K562 (cell line): Measurements from ENCODE around the gene CLEC12A. TPM values are rescaled to one million over a fixed set of nuclear protein-coding genes. Genes with fewer than 3 reads are reported as not detected.

Experiments
- ATAC-seq: fragments of 200-7000 bp; cut with Tn5 transposase; 3 replicates; pipeline ENCODE4 v1.9.1; 2020; ENCODE audit warnings: moderate library complexity
- BruUV-seq: library from RNA; stranded (reverse); fragments of 400-500 nt; replicated peaks from 2 replicates; lab custom pipeline; 2021; lab: Mats Ljungman, UMichigan
- CTCF ChIA-PET: fragments of 300-600 bp; formaldehyde crosslinking; extraction: SDS; loops from one replicate; lab custom pipeline; 2021; ENCODE audit warnings: low intra/inter-chr PET ratio; lab: Yijun Ruan, JAX
- POLR2A ChIA-PET: fragments of 300-600, 350-650 bp; sonication (Branson Sonifier 250); formaldehyde crosslinking; extraction: SDS; loops from one replicate; lab custom pipeline; 2021; ENCODE audit warnings: antibody characterized with exemption, inconsistent platforms; lab: Yijun Ruan, JAX
- DNase-seq, 4 experiments: peaks; one replicate each; pipeline versions ENCODE4 v3.0.0 to v3.0.0-alpha.2; 2011 to 2018; ENCODE audit warnings: low spot score in 3 of 4, mixed read lengths in 3 of 4; ENCODE audit errors: extremely low read depth in 1 of 4
- FAIRE-seq: peaks from 2 replicates; lab custom pipeline; 2011; peaks lifted over from hg19 to GRCh38; lab: Jason Lieb, UNC
- H2AFZ ChIP-seq: 2 replicates; pipeline ENCODE4 v1.6.0; 2011; ENCODE audit warnings: low read depth, low read length, control low read depth, inconsistent platforms
- H3K27ac ChIP-seq: fragments of 200-600 bp; 3 replicates; pipeline ENCODE4 v1.8.0; 2011; ENCODE audit warnings: low read depth, mild to moderate bottlenecking, control low read depth, inconsistent platforms, low read length, moderate library complexity, mixed read lengths; ENCODE audit errors: extremely low read depth
- H3K27me3 ChIP-seq, 2 experiments: fragments of 300-600 bp in 1 of 2; 2 replicates in 1 of 2; 3 replicates in 1 of 2; pipeline versions ENCODE4 v1.6.0 to v1.8.0; 2011; ENCODE audit warnings: inconsistent platforms in 2 of 2, low read length in 2 of 2, mild to moderate bottlenecking in 1 of 2, mixed read lengths in 1 of 2, moderate library complexity in 1 of 2; ENCODE audit not compliant: control insufficient read depth in 2 of 2, insufficient read depth in 2 of 2
- H3K36me3 ChIP-seq: fragments of 300-600 bp; 3 replicates; pipeline ENCODE4 v1.8.0; 2011; ENCODE audit warnings: mild to moderate bottlenecking, low read length, inconsistent platforms; ENCODE audit not compliant: control insufficient read depth, insufficient read depth
- H3K4me1 ChIP-seq, 2 experiments: fragments of 200-600 bp in 1 of 2; replicated peaks in 1 of 2; 2 replicates in 1 of 2; 3 replicates in 1 of 2; pipeline versions ENCODE4 v1.5.1 to v1.8.0; 2011; ENCODE audit warnings: inconsistent platforms in 2 of 2, low read length in 2 of 2, mild to moderate bottlenecking in 1 of 2, mixed read lengths in 1 of 2, moderate library complexity in 1 of 2; ENCODE audit not compliant: control insufficient read depth in 2 of 2, insufficient read depth in 2 of 2
- H3K4me2 ChIP-seq: 2 replicates; pipeline ENCODE4 v1.6.1; 2011; ENCODE audit warnings: low read length, control low read depth, inconsistent platforms, mixed read lengths; ENCODE audit not compliant: insufficient read depth
- H3K4me3 ChIP-seq: fragments of 200-600 bp; sonication (generic), shearing (Covaris generic); 2 replicates; pipeline ENCODE4 v1.5.1; 2016; ENCODE audit warnings: control low read depth, inconsistent platforms
- H3K79me2 ChIP-seq: fragments of 200-600 bp; 3 replicates; pipeline ENCODE4 v1.8.0; 2011; ENCODE audit warnings: low read length, inconsistent platforms; ENCODE audit not compliant: control insufficient read depth, insufficient read depth
- H3K9ac ChIP-seq, 2 experiments: 2 replicates each; pipeline versions ENCODE4 v1.6.0 to v1.6.1; 2011; ENCODE audit warnings: low read depth in 2 of 2, low read length in 2 of 2, control low read depth in 1 of 2, inconsistent platforms in 1 of 2, mild to moderate bottlenecking in 1 of 2, mixed read lengths in 1 of 2; ENCODE audit not compliant: insufficient read depth in 1 of 2
- H3K9me1 ChIP-seq: one replicate; pipeline ENCODE4 v1.6.0; 2011; ENCODE audit warnings: inconsistent platforms, mild to moderate bottlenecking, low read length, moderate library complexity; ENCODE audit not compliant: control insufficient read depth, insufficient read depth
- H3K9me3 ChIP-seq: replicated peaks from 2 replicates; pipeline ENCODE4 v1.5.1; 2011; ENCODE audit warnings: low read depth, low read length, inconsistent platforms; ENCODE audit not compliant: control insufficient read depth, insufficient read depth
- H4K20me1 ChIP-seq: replicated peaks from 2 replicates; pipeline ENCODE4 v1.6.1; 2011; ENCODE audit warnings: low read length, inconsistent platforms, mixed read lengths; ENCODE audit not compliant: control insufficient read depth, insufficient read depth
- C11orf30 ChIP-seq: fragments of 450-650 bp; IDR thresholded peaks from 2 replicates; pipeline ENCODE4 v1.6.1; 2016; ENCODE audit warnings: low read depth, mild to moderate bottlenecking
- FOS ChIP-seq: IDR thresholded peaks from 3 replicates; pipeline ENCODE4 v1.6.1; 2011; ENCODE audit not compliant: insufficient read length; ENCODE audit errors: extremely low read depth
- FOSL1 ChIP-seq: fragments of 200-800 bp; sonication (Bioruptor generic); conservative IDR thresholded peaks from 2 replicates; pipeline ENCODE4 v1.6.1; 2016; ENCODE audit warnings: missing genetic modification characterization, missing compliant biosample characterization
- HEY1 ChIP-seq: fragments of 250-450 bp; sonication (Bioruptor Pico); IDR thresholded peaks from 2 replicates; pipeline ENCODE4 v1.5.0; 2020; ENCODE audit warnings: mild to moderate bottlenecking, moderate library complexity, borderline replicate concordance
- HLTF ChIP-seq: fragments of 450-650 bp; IDR thresholded peaks from 2 replicates; pipeline ENCODE4 v1.6.1; 2016
- HMG20B ChIP-seq: fragments of 250-450 bp; sonication (Bioruptor Pico); IDR thresholded peaks from 2 replicates; pipeline ENCODE4 v1.5.0; 2021; ENCODE audit warnings: mild to moderate bottlenecking
- IRF2 ChIP-seq: sonication (generic); formaldehyde crosslinking; IDR thresholded peaks from 2 replicates; pipeline ENCODE4 v1.8.1; 2022; ENCODE audit warnings: mild to moderate bottlenecking, missing genetic modification reagents
- JUNB ChIP-seq: fragments of 450-650 bp; formaldehyde crosslinking; conservative IDR thresholded peaks from 2 replicates; pipeline ENCODE4 v1.4.0; 2020; ENCODE audit warnings: mild to moderate bottlenecking
- MAFF ChIP-seq: IDR thresholded peaks from 2 replicates; pipeline ENCODE4 v1.6.1; 2012; ENCODE audit warnings: low read length, improper control_type of control experiment
- MAFG ChIP-seq: fragments of 450-650 bp; conservative IDR thresholded peaks from 2 replicates; pipeline ENCODE4 v1.6.1; 2016; ENCODE audit warnings: missing genetic modification characterization, missing compliant biosample characterization
- MCM7 ChIP-seq, 2 experiments: fragments of 450-650 bp; IDR thresholded peaks; 2 replicates each; pipeline ENCODE4 v1.6.1; 2016 to 2018
- MECOM ChIP-seq: fragments of 250-450 bp; sonication (Bioruptor Pico); IDR thresholded peaks from 2 replicates; pipeline ENCODE4 v1.8.0; 2022; ENCODE audit warnings: inconsistent platforms
- NCOA4 ChIP-seq: fragments of 450-650 bp; IDR thresholded peaks from 2 replicates; pipeline ENCODE4 v1.6.1; 2018; ENCODE audit warnings: mild to moderate bottlenecking; ENCODE audit not compliant: partially characterized antibody
- PHF21A ChIP-seq: fragments of 450-650 bp; IDR thresholded peaks from 2 replicates; pipeline ENCODE4 v1.6.1; 2017; ENCODE audit warnings: low read depth, borderline replicate concordance
- RAD21 ChIP-seq, 2 experiments: fragments of 250-450 bp in 1 of 2; fragments of 450-650 bp in 1 of 2; sonication (Bioruptor Pico) in 1 of 2; formaldehyde crosslinking in 1 of 2; IDR thresholded peaks in 1 of 2; conservative IDR thresholded peaks in 1 of 2; 2 replicates each; pipeline versions ENCODE4 v1.4.0 to v1.8.0; 2020 to 2022; ENCODE audit warnings: mild to moderate bottlenecking in 2 of 2, moderate library complexity in 1 of 2
- SIN3A ChIP-seq, 2 experiments: fragments of 150-350 bp in 1 of 2; IDR thresholded peaks; 2 replicates each; pipeline ENCODE4 v1.6.1; 2011 to 2016; ENCODE audit warnings: borderline replicate concordance in 2 of 2, low read depth in 2 of 2, low read length in 2 of 2, mild to moderate bottlenecking in 2 of 2, moderate library complexity in 2 of 2; ENCODE audit not compliant: control insufficient read depth in 1 of 2
- TAF1 ChIP-seq: IDR thresholded peaks from 2 replicates; pipeline ENCODE4 v1.6.1; 2011; ENCODE audit warnings: mild to moderate bottlenecking, low read length, moderate library complexity; ENCODE audit not compliant: insufficient read depth, control insufficient read depth, severe bottlenecking; ENCODE audit errors: extremely low read depth
- U2AF2 ChIP-seq: fragments of 200-400 bp; formaldehyde crosslinking; optimal IDR thresholded peaks from 2 replicates; pipeline ENCODE3; 2017; ENCODE audit warnings: low read depth, mild to moderate bottlenecking, low read length
- ZNF384 ChIP-seq: IDR thresholded peaks from 2 replicates; pipeline ENCODE4 v1.6.1; 2012; ENCODE audit warnings: low read depth, low read length, improper control_type of control experiment
- WGBS: fragments of 100-300 bp; shearing (Covaris generic); methylation state at CpG from one replicate; pipeline ENCODE4 v1.1.6; 2016; ENCODE audit warnings: low coverage, mixed read lengths; ENCODE audit not compliant: insufficient coverage; ENCODE audit errors: missing lambda C conversion rate; 5-methylcytosine and 5-hydroxymethylcytosine counted together
- in situ Hi-C: fragments of 300-500 bp; cut with MboI; formaldehyde crosslinking; loops from 4 replicates; pipeline ENCODE4 v1.15.0; 2018; ENCODE audit warnings: inconsistent platforms, mixed read lengths
- intact Hi-C: fragments of 100-400 bp; cut with micrococcal nuclease; formaldehyde crosslinking; loops from 2 replicates; pipeline ENCODE4 v1.14.2; 2022
- polyA plus RNA-seq, 8 experiments: library from polyadenylated mRNA; depleted of rRNA in 4 of 8; stranded (reverse) in 5 of 8; unstranded in 3 of 8; fragments of >200 nt; fragmentation: Nextera tagmentation in 2 of 8; fragmentation: Illumina TruSeq in 1 of 8; extraction: Ambion mirVana in 2 of 8; extraction: Trizol in 1 of 8; gene quantifications; 2 replicates each; pipeline versions ENCODE4 v1.2.1 to v1.2.3, GENCODE V29; 2011 to 2014; ENCODE audit warnings: inconsistent platforms in 1 of 8, missing spikeins in 1 of 8
- total RNA-seq, 7 experiments: library from RNA; depleted of rRNA in 6 of 7; stranded (reverse); fragments of >200 nt in 6 of 7; fragmentation: Illumina TruSeq in 2 of 7; extraction: Trizol in 2 of 7; gene quantifications; 2 replicates each; pipeline versions ENCODE4 v1.2.1 to v1.2.3, GENCODE V29; 2011 to 2021; ENCODE audit warnings: low replicate concordance in 1 of 7
- TF ChIP-seq, protein P1 (sequence below): fragments of 450-650 bp; IDR thresholded peaks from one replicate; pipeline ENCODE4 v1.6.1; 2018; ENCODE audit warnings: mild to moderate bottlenecking, moderate library complexity; ENCODE audit not compliant: partially characterized antibody
- TF ChIP-seq, protein P2 (sequence below): fragments of 450-650 bp; IDR thresholded peaks from 2 replicates; pipeline ENCODE4 v1.6.1; 2018; ENCODE audit not compliant: partially characterized antibody

Gene CLEC12A
- total and polyA plus RNA-seq, 9 of the 15 experiments (the other 6 are each of a cell fraction or from before 2014, with no cell fraction given) = not detected

DNA sequence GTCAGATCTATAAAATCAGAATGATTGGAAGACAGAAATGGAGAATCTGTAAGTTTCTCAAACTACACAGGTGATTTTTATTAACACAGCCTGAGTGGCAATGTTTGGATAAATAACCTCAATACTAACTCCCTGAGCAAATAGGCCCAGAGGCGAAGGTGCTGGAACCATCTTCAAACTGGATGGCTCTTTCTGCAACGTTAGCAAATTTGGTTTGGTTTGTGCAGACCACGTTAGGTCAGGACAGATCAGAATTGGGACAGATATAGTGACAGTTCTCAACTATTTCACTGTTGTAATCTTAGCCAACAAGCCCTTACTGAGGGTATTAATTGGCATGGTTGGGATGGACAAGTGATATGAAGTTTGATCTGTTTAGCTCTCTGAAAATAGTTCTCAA lies 50.1 kb downstream of the CLEC12A start:
- no peak overlapping the region for H3K27ac ChIP-seq
- no peaks in the 10 kb centered on the region for H3K9me3 ChIP-seq
- no peaks in the 10 kb centered on the region for H3K9me1 ChIP-seq
- no peaks in the 10 kb centered on the region for H3K36me3 ChIP-seq
- WGBS = 3% methylated on average over 3 of the region's 3 CpGs
- CTCF ChIA-PET = no interaction called here
- POLR2A ChIA-PET = no interaction called here
- intact Hi-C loops = no loop called here
- FAIRE-seq = no peak
- no peaks in the 10 kb centered on the region for H3K79me2 ChIP-seq
- BruUV-seq = no TSS peak
- no peaks in the 10 kb centered on the region for H3K27me3 ChIP-seq
- H3K9ac ChIP-seq = no peak overlapping the region
- H4K20me1 ChIP-seq = no peaks in the 10 kb centered on the region
- no peaks in the 10 kb centered on the region for H3K4me1 ChIP-seq
- no peak for ATAC-seq
- no peak overlapping the region for H3K4me3 ChIP-seq
- in situ Hi-C loops = no loop called here
- H2AFZ ChIP-seq = no peak overlapping the region
- no peak for DNase-seq
- no peak overlapping the region for H3K4me2 ChIP-seq
- TF ChIP-seq MAFF (peak; percentile 50; the same call in 1 of the 2 replicates), IRF2 (CRISPR knock-in tag) (no peak), U2AF2 (no peak), FOS (no peak), HLTF (no peak), MAFG (tag) (peak; percentile 21; the same call in 1 of the 2 replicates), RAD21 (CRISPR knock-in tag; conservative IDR thresholded peaks at IDR 0.05 in 1 of 2, IDR thresholded peaks at IDR 0.05 in 1 of 2) (no peak), C11orf30 (peak; percentile 41; the same call in 1 of the 2 replicates), FOSL1 (tag) (no peak), MCM7 (IDR thresholded peaks at IDR 0.05) (no peak), JUNB (CRISPR knock-in tag) (no peak), NCOA4 (no peak), PHF21A (no peak), HMG20B (no peak), TAF1 (no peak), HEY1 (no peak), ZNF384 (no peak), MECOM (no peak), SIN3A (IDR thresholded peaks at IDR 0.05; ENCODE audit: borderline replicate concordance in 2 of 2, control insufficient read depth in 1 of 2, low read depth in 2 of 2, low read length in 2 of 2) (no peak)
- TF ChIP-seq, protein P1, sequence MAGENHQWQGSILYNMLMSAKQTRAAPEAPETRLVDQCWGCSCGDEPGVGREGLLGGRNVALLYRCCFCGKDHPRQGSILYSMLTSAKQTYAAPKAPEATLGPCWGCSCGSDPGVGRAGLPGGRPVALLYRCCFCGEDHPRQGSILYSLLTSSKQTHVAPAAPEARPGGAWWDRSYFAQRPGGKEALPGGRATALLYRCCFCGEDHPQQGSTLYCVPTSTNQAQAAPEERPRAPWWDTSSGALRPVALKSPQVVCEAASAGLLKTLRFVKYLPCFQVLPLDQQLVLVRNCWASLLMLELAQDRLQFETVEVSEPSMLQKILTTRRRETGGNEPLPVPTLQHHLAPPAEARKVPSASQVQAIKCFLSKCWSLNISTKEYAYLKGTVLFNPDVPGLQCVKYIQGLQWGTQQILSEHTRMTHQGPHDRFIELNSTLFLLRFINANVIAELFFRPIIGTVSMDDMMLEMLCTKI = no peak
- TF ChIP-seq, protein P2, sequence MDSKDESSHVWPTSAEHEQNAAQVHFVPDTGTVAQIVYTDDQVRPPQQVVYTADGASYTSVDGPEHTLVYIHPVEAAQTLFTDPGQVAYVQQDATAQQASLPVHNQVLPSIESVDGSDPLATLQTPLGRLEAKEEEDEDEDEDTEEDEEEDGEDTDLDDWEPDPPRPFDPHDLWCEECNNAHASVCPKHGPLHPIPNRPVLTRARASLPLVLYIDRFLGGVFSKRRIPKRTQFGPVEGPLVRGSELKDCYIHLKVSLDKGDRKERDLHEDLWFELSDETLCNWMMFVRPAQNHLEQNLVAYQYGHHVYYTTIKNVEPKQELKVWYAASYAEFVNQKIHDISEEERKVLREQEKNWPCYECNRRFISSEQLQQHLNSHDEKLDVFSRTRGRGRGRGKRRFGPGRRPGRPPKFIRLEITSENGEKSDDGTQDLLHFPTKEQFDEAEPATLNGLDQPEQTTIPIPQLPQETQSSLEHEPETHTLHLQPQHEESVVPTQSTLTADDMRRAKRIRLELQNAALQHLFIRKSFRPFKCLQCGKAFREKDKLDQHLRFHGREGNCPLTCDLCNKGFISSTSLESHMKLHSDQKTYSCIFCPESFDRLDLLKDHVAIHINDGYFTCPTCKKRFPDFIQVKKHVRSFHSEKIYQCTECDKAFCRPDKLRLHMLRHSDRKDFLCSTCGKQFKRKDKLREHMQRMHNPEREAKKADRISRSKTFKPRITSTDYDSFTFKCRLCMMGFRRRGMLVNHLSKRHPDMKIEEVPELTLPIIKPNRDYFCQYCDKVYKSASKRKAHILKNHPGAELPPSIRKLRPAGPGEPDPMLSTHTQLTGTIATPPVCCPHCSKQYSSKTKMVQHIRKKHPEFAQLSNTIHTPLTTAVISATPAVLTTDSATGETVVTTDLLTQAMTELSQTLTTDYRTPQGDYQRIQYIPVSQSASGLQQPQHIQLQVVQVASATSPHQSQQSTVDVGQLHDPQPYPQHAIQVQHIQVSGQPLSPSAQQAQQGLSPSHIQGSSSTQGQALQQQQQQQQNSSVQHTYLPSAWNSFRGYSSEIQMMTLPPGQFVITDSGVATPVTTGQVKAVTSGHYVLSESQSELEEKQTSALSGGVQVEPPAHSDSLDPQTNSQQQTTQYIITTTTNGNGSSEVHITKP = no peak
